HG03175 (cell line): ENCODE data around the gene LPAR1.
A peak's percentile ranks its signal among the peaks of the same experiment; 100 is the strongest.

ENCODE experiments used
- ATAC-seq: cut with Tn5 transposase; IDR thresholded peaks from one replicate; pipeline ENCODE4 v1.9.1; 2021; ENCODE audit warnings: mild to moderate bottlenecking, moderate library complexity; ENCODE audit not compliant: unreplicated experiment

The LPAR1 gene

GRCh38 chr9:110967196-110967595 lies 71.1 kb downstream of the LPAR1 start:
- ATAC-seq, result no peak

GRCh38 chr9:110960288-110960687 lies 78.0 kb downstream of the LPAR1 start:
- ATAC-seq, result no peak

GRCh38 chr9:110958847-110959246 lies 79.4 kb downstream of the LPAR1 start:
- no peak for ATAC-seq

- ATAC-seq, result no peak
Observed at GRCh38 chr9:110954822-110955291, 83.4 kb downstream of the LPAR1 start.

- ATAC-seq, result no peak
Observed at GRCh38 chr9:110952540-110952859, 85.8 kb downstream of the LPAR1 start.

- ATAC-seq, result no peak
Observed at GRCh38 chr9:110951805-110952539, 86.3 kb downstream of the LPAR1 start.

- ATAC-seq, result no peak
Observed at GRCh38 chr9:110950041-110950645, 88.1 kb downstream of the LPAR1 start.

GRCh38 chr9:110949081-110949480 lies 89.2 kb downstream of the LPAR1 start:
- ATAC-seq, result no peak

GRCh38 chr9:110947491-110948044 lies 90.7 kb downstream of the LPAR1 start:
- ATAC-seq, result no peak

- no peak for ATAC-seq
Observed at GRCh38 chr9:110942522-110942921, 95.7 kb downstream of the LPAR1 start.

- ATAC-seq, result no peak
Observed at GRCh38 chr9:110940951-110941557, 97.2 kb downstream of the LPAR1 start.

- no peak for ATAC-seq
Observed at GRCh38 chr9:110939573-110939972, 98.7 kb downstream of the LPAR1 start.

- no peak for ATAC-seq
Observed at GRCh38 chr9:110939047-110939446, 99.2 kb downstream of the LPAR1 start.

- ATAC-seq, result no peak
Observed at GRCh38 chr9:110938242-110938641, 100.0 kb downstream of the LPAR1 start.

- no peak for ATAC-seq
Observed at GRCh38 chr9:110936719-110937452, 101.4 kb downstream of the LPAR1 start.

GRCh38 chr9:110936237-110936636 lies 102.0 kb downstream of the LPAR1 start:
- ATAC-seq, result no peak

GRCh38 chr9:110935829-110936228 lies 102.4 kb downstream of the LPAR1 start:
- no peak for ATAC-seq

GRCh38 chr9:110933350-110934001 lies 104.8 kb downstream of the LPAR1 start:
- peak; percentile 68 for ATAC-seq

- ATAC-seq, result no peak
Observed at GRCh38 chr9:110932863-110933262, 105.4 kb downstream of the LPAR1 start.

GRCh38 chr9:110928599-110928998 lies 109.7 kb downstream of the LPAR1 start:
- ATAC-seq, result no peak
